ENCODE results near the gene CPNE5. TPM values are rescaled to one million over a fixed set of nuclear protein-coding genes. Genes with fewer than 3 reads are reported as not detected.

CPNE5 gene
- total and polyA plus RNA-seq, 3 donors from 2014 or later, result 44.2 to 137 (median 97.8) TPM

DNA sequence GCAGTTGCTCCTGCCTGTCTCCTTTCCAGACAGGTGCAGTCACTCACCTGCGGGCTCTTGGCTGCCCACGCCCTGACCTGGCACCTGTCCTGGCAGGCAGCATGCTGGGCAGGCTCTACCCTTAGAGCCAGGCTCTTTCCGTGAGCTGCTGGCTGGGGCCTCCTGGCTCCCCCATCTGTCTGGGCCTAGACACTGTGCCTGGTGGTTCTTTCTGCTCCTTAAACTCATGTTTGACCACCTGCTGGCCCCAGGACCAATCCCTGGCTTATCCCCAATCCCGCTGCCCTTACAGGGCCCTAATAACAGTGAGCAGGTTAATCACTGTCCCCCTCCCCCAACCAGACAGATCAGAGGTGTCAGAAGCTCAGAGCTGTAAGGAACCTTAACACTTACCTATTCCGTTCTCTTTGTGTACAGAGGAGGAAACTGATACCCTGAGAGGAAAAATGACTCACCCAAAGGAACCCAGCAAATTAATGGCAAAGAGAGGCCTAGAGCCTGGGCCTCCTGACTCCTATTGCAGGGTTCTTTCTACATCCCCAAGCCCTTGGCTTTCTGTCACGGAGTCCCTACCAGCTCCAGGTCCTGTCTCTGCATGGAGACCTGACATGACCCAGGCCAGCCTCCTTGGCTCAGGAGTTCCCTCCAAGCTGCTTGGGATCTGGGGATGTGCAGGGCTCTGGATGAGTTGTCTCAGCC lies 86.9 kb downstream of the CPNE5 start:
- WGBS, 2 donors, result 90 to 97% methylated on average over 5 to 6 of the region's 6 CpGs
- Histone ChIP-seq H3K27ac (no peak overlapping the region), H3K27me3 (no peaks in the 10 kb centered on the region), H3K36me3 (ENCODE audit: low read depth, missing control alignments) (no peaks in the 10 kb centered on the region), H3K9me3 (no peaks in the 10 kb centered on the region), H3K4me3 (no peak overlapping the region), H3K4me1 (no peaks in the 10 kb centered on the region)
- DNase-seq, result no peak
- intact Hi-C loops (cut with DNase I; ENCODE audit: low total_unique reads), result loop anchor here (10.0 kb wide), 1 partner anchor 128 kb away; no protein-coding TSS in a partner anchor
- TF ChIP-seq, protein P1, sequence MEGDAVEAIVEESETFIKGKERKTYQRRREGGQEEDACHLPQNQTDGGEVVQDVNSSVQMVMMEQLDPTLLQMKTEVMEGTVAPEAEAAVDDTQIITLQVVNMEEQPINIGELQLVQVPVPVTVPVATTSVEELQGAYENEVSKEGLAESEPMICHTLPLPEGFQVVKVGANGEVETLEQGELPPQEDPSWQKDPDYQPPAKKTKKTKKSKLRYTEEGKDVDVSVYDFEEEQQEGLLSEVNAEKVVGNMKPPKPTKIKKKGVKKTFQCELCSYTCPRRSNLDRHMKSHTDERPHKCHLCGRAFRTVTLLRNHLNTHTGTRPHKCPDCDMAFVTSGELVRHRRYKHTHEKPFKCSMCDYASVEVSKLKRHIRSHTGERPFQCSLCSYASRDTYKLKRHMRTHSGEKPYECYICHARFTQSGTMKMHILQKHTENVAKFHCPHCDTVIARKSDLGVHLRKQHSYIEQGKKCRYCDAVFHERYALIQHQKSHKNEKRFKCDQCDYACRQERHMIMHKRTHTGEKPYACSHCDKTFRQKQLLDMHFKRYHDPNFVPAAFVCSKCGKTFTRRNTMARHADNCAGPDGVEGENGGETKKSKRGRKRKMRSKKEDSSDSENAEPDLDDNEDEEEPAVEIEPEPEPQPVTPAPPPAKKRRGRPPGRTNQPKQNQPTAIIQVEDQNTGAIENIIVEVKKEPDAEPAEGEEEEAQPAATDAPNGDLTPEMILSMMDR (IDR thresholded peaks at IDR 0.05), result no peak
- TF ChIP-seq POLR2A (IDR thresholded peaks at IDR 0.05), result no peak

GRCh38 chr6:36751833-36752186 lies 87.4 kb downstream of the CPNE5 start:
- no peak overlapping the region for H3K4me3 ChIP-seq
- DNase-seq, result no peak
- H3K27me3 ChIP-seq, result no peaks in the 10 kb centered on the region
- WGBS, 2 donors, result 0 to 93% methylated on average over 1 of the region's 1 CpG
- H3K4me1 ChIP-seq, result no peaks in the 10 kb centered on the region
- no peak for TF ChIP-seq POLR2A (IDR thresholded peaks at IDR 0.05)
- TF ChIP-seq, protein P1 (IDR thresholded peaks at IDR 0.05), result no peak
- no peaks in the 10 kb centered on the region for H3K9me3 ChIP-seq
- H3K27ac ChIP-seq, result no peak overlapping the region
- intact Hi-C loops (cut with DNase I; ENCODE audit: low total_unique reads), result loop anchor here (10.0 kb wide), 1 partner anchor 127 kb away; no protein-coding TSS in a partner anchor
- H3K36me3 ChIP-seq (ENCODE audit: low read depth, missing control alignments), result no peaks in the 10 kb centered on the region

- Histone ChIP-seq H3K4me3 (no peak overlapping the region), H3K27me3 (no peaks in the 10 kb centered on the region), H3K36me3 (ENCODE audit: low read depth, missing control alignments) (no peaks in the 10 kb centered on the region), H3K9me3 (no peaks in the 10 kb centered on the region), H3K27ac (no peak overlapping the region), H3K4me1 (no peaks in the 10 kb centered on the region)
- intact Hi-C loops (cut with DNase I; ENCODE audit: low total_unique reads), result loop anchor here (10.0 kb wide), 1 partner anchor 126 kb away; no protein-coding TSS in a partner anchor
- DNase-seq, result no peak
- TF ChIP-seq, protein P1 (IDR thresholded peaks at IDR 0.05), result no peak
- TF ChIP-seq POLR2A (IDR thresholded peaks at IDR 0.05), result no peak
- 96 to 97% methylated on average over 3 of the region's 3 CpGs for WGBS, 2 donors
Observed at GRCh38 chr6:36751091-36751490, 88.2 kb downstream of the CPNE5 start.

- H3K4me1 ChIP-seq, result no peaks in the 10 kb centered on the region
- no peaks in the 10 kb centered on the region for H3K27me3 ChIP-seq
- intact Hi-C loops (cut with DNase I; ENCODE audit: low total_unique reads), result loop anchor here (10.0 kb wide), 1 partner anchor 125 kb away; no protein-coding TSS in a partner anchor
- H3K27ac ChIP-seq, result no peak overlapping the region
- WGBS, 2 donors, result 86 to 100% methylated on average over 5 of the region's 5 CpGs
- no peaks in the 10 kb centered on the region for H3K9me3 ChIP-seq
- TF ChIP-seq POLR2A (IDR thresholded peaks at IDR 0.05), result no peak
- TF ChIP-seq, protein P1 (IDR thresholded peaks at IDR 0.05), result no peak
- no peak for DNase-seq
- H3K4me3 ChIP-seq, result no peak overlapping the region
- no peaks in the 10 kb centered on the region for H3K36me3 ChIP-seq (ENCODE audit: low read depth, missing control alignments)
Observed at GRCh38 chr6:36749829-36750489, 89.3 kb downstream of the CPNE5 start.
